SK-N-SH (cell line): ENCODE measurements around the gene WDHD1. TPM values are rescaled to one million over a fixed set of nuclear protein-coding genes. Genes with fewer than 3 reads are reported as not detected.

ENCODE experiments used
- CTCF ChIA-PET: fragments of 300-600, 350-600 bp; formaldehyde crosslinking; extraction: SDS; loops from one replicate; lab custom pipeline; 2021; lab: Yijun Ruan, JAX
- POLR2A ChIA-PET: fragments of 350-600 bp; sonication (Branson Sonifier 250); formaldehyde crosslinking; extraction: SDS; loops from one replicate; lab custom pipeline; 2020; ENCODE audit warnings: antibody characterized with exemption, inconsistent platforms; lab: Yijun Ruan, JAX
- DNase-seq: peaks from one replicate; pipeline ENCODE4 v3.0.0; 2012
- H2AFZ ChIP-seq: fragments of 200-600 bp; sonication (generic); 2 replicates; pipeline ENCODE4 v1.8.1; 2016; ENCODE audit warnings: antibody characterized with exemption, mild to moderate bottlenecking, low read depth
- H3F3A ChIP-seq: fragments of 200-600 bp; sonication (generic); replicated peaks from 2 replicates; pipeline ENCODE3; 2016; ENCODE audit warnings: antibody characterized with exemption, mild to moderate bottlenecking; ENCODE audit not compliant: insufficient read depth
- H3K27ac ChIP-seq, 2 experiments: fragments of 200-500 bp in 1 of 2; fragments of 200-600 bp in 1 of 2; sonication (Bioruptor generic) in 1 of 2; sonication (generic), shearing (Covaris generic) in 1 of 2; 2 replicates each; pipeline versions ENCODE4 v1.5.1 to v1.6.1; 2014 to 2016; ENCODE audit warnings: low read depth in 2 of 2, inconsistent platforms in 1 of 2, low read length in 1 of 2, mild to moderate bottlenecking in 1 of 2, mixed read lengths in 1 of 2
- H3K27me3 ChIP-seq: fragments of 200-600 bp; sonication (generic), shearing (Covaris generic); 2 replicates; pipeline ENCODE4 v1.6.1; 2016; ENCODE audit warnings: mixed run types; ENCODE audit not compliant: insufficient read depth
- H3K36me3 ChIP-seq, 2 experiments: fragments of 200-500 bp in 1 of 2; fragments of 200-600 bp in 1 of 2; sonication (Bioruptor generic) in 1 of 2; sonication (generic) in 1 of 2; replicated peaks in 1 of 2; 2 replicates each; pipeline versions ENCODE3 to v1.5.1; 2014 to 2016; ENCODE audit warnings: low read length in 1 of 2, mild to moderate bottlenecking in 1 of 2; ENCODE audit not compliant: insufficient read depth in 2 of 2, control insufficient read depth in 1 of 2
- H3K4me1 ChIP-seq, 2 experiments: fragments of 200-500 bp in 1 of 2; fragments of 200-600 bp in 1 of 2; sonication (Bioruptor generic) in 1 of 2; sonication (generic), shearing (Covaris generic) in 1 of 2; 2 replicates each; pipeline versions ENCODE4 v1.5.1 to v1.6.1; 2014 to 2016; ENCODE audit warnings: low read depth in 1 of 2, low read length in 1 of 2, mixed run types in 1 of 2; ENCODE audit not compliant: insufficient read depth in 2 of 2, control insufficient read depth in 1 of 2
- H3K4me2 ChIP-seq: fragments of 200-600 bp; sonication (generic), shearing (Covaris generic); 2 replicates; pipeline ENCODE4 v1.6.1; 2017; ENCODE audit warnings: mixed run types
- H3K4me3 ChIP-seq, 2 experiments: fragments of 200-500 bp in 1 of 2; fragments of 200-600 bp in 1 of 2; sonication (Bioruptor generic) in 1 of 2; sonication (generic), shearing (Covaris generic) in 1 of 2; 2 replicates each; pipeline versions ENCODE4 v1.5.1 to v1.8.1; 2014 to 2016; ENCODE audit warnings: low read depth in 2 of 2, inconsistent platforms in 1 of 2, low read length in 1 of 2, mild to moderate bottlenecking in 1 of 2, mixed read lengths in 1 of 2, moderate library complexity in 1 of 2
- H3K79me2 ChIP-seq: fragments of 200-600 bp; sonication (generic); 2 replicates; pipeline ENCODE4 v1.8.1; 2017; ENCODE audit warnings: mild to moderate bottlenecking; ENCODE audit not compliant: insufficient read depth
- H3K9ac ChIP-seq: fragments of 200-600 bp; sonication (generic); 2 replicates; pipeline ENCODE4 v1.6.1; 2017; ENCODE audit warnings: mixed run types
- H3K9me2 ChIP-seq: fragments of 200-600 bp; sonication (generic); 2 replicates; pipeline ENCODE4 v1.6.1; 2017; ENCODE audit warnings: mixed run types
- H3K9me3 ChIP-seq: fragments of 200-600 bp; sonication (generic); 2 replicates; pipeline ENCODE4 v1.6.1; 2017; ENCODE audit warnings: mixed run types, mild to moderate bottlenecking, moderate library complexity
- H4K20me1 ChIP-seq: fragments of 200-600 bp; sonication (generic); 2 replicates; pipeline ENCODE4 v1.6.1; 2017; ENCODE audit warnings: mild to moderate bottlenecking, mixed run types; ENCODE audit not compliant: insufficient read depth
- FOXJ3 ChIP-seq: sonication (generic); formaldehyde crosslinking; IDR thresholded peaks from 2 replicates; pipeline ENCODE4 v1.5.1; 2020; ENCODE audit warnings: mild to moderate bottlenecking, missing genetic modification reagents
- FOXM1 ChIP-seq: IDR thresholded peaks from 2 replicates; pipeline ENCODE4 v1.4.0; 2012; ENCODE audit warnings: low read depth, mild to moderate bottlenecking
- GABPA ChIP-seq: IDR thresholded peaks from 2 replicates; pipeline ENCODE4 v1.4.0; 2012; ENCODE audit warnings: low read depth, mild to moderate bottlenecking
- JUND ChIP-seq: IDR thresholded peaks from 2 replicates; pipeline ENCODE4 v1.4.0; 2012
- MXI1 ChIP-seq: IDR thresholded peaks from 2 replicates; pipeline ENCODE4 v1.6.1; 2012; ENCODE audit warnings: mild to moderate bottlenecking, low read depth, low read length, improper control_type of control experiment
- POLR2AphosphoS5 ChIP-seq: IDR thresholded peaks from 2 replicates; pipeline ENCODE4 v1.6.1; 2012; ENCODE audit warnings: low read depth, low read length
- SIN3A ChIP-seq: IDR thresholded peaks from 2 replicates; pipeline ENCODE4 v1.6.1; 2012; ENCODE audit warnings: low read depth, mild to moderate bottlenecking, low read length, moderate library complexity, borderline replicate concordance
- YY1 ChIP-seq: IDR thresholded peaks from 2 replicates; pipeline ENCODE4 v1.4.0; 2012; ENCODE audit warnings: low read depth, mild to moderate bottlenecking
- WGBS: methylation state at CpG from one replicate; pipeline ENCODE4 v1.1.6; 2017; ENCODE audit warnings: low lambda C conversion rate; 5-methylcytosine and 5-hydroxymethylcytosine counted together
- polyA plus RNA-seq, 3 experiments: library from polyadenylated mRNA; depleted of rRNA; stranded (reverse); fragments of >200 nt; gene quantifications; 2 replicates each; pipeline ENCODE4 v1.2.3, GENCODE V29; 2012
- TF ChIP-seq, protein P1 (sequence below): IDR thresholded peaks from 2 replicates; pipeline ENCODE4 v1.4.0; 2012; ENCODE audit warnings: low read depth

WDHD1 gene
- polyA plus RNA-seq, 1 of the 3 experiments (the other 2 are of a cell fraction): 2.9 TPM

DNA sequence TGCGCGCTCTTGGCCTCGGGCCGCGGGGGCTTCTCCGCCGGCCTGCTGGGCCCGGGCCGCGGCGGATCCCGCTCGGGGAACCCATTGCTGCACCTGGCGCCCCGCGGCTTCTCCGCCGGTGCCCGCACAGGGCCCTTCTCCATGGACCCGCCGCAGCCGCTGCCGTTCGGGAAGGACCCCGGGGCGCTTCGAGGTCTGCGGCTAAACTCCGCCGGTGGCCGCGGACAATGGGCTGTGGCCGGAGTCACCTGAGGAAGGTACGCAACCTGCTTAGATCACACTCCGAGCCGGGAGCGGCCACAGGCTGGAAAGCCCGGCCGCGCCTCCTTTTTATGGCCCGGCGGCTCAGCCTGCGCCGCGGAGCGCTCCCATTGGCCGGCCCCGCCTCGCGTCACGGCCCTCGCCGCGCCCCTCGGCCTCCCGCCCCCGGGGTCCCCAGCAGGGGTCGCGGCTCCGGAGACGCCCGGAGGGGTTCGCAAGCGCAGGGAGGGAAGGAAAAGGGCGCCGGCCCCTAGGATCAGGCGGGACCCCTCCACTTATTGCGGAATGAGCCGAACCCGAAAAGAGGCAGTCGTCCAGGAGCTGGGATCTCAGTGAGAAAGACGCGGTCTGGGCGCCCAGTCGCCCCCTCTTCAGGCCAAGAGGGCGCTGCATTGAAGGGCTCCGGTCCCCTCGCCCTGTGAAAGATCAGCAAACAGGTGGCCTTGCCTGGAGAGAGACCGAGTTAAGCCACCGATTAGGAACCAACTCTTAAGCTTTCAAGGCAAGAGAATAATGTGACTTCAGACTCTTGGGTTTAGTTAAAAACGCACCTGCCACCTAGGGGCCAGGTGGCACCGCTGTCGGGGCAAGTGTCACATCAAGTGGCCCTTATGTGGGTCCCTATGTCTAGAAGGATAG, 124.1 kb downstream of the WDHD1 start, which contains the start of gene GCH1 (continued):
- TF ChIP-seq POLR2AphosphoS5 (peak; percentile 85), JUND (no peak)

DNA sequence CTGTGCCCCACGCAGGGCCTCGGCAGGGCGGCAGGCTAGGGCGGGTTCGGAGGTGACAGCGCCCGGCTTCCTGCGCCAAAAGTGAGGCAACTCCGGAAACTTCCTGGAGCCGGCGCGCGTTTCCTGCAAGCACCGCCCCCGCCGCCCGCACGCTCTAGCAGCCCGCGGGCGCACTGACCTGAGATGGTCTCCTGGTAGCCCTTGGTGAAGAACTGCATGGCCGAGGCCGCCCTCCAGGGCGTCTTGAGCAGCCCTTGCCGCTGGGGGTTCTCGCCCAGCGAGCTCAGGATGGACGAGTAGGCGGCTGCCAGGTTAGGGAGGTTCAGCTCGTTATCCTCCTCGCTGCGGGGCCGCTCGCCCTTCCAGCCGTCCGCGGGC, 124.8 kb downstream of the WDHD1 start:
- Histone ChIP-seq H3F3A (no peaks in the 10 kb centered on the region), H3K4me1 (peaks cover 4 to 5% of the 10 kb centered on the region in 2 experiments; a peak in 1 of 4 replicates), H3K4me2 (peak overlapping the region; percentile 99), H3K79me2 (no peaks in the 10 kb centered on the region), H3K9me3 (no peaks in the 10 kb centered on the region), H2AFZ (peak overlapping the region; percentile 97), H3K27ac (peak overlapping the region; percentile 11 to 83; a peak in 3 of 4 replicates), H4K20me1 (no peaks in the 10 kb centered on the region), H3K4me3 (peak overlapping the region; percentile 80 to 82), H3K9ac (peak overlapping the region; percentile 57; the same call in 1 of the 2 replicates), H3K36me3 (no peaks in the 10 kb centered on the region), H3K27me3 (no peaks in the 10 kb centered on the region), H3K9me2 (no peaks in the 10 kb centered on the region)
- ChIA-PET POLR2A (interaction anchor here (0.6 to 1.9 kb wide), 11 partner anchors 10 to 145 kb away, joined by 3 to 16 read pairs (median 4); no protein-coding TSS in a partner anchor), CTCF (interaction anchor here (0.7 to 5.4 kb wide), 15 partner anchors 11 to 338 kb away, joined by 3 to 54 read pairs (median 5); partner anchors contain the start of gene MAPK1IP1L)
- no peak for TF ChIP-seq YY1
- TF ChIP-seq FOXM1: no peak
- 0 out of 2 replicates have a peak, but pooled peaks have one; percentile 30 for TF ChIP-seq MXI1
- TF ChIP-seq GABPA: peak; percentile 23; the same call in 1 of the 2 replicates
- TF ChIP-seq SIN3A: no peak
- TF ChIP-seq, protein P1, sequence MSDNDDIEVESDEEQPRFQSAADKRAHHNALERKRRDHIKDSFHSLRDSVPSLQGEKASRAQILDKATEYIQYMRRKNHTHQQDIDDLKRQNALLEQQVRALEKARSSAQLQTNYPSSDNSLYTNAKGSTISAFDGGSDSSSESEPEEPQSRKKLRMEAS: peak; percentile 27; the same call in 1 of the 2 replicates
- DNase-seq: peak; percentile 70
- WGBS: no CpG with 5 or more reads among the region's 37 CpGs

DNA sequence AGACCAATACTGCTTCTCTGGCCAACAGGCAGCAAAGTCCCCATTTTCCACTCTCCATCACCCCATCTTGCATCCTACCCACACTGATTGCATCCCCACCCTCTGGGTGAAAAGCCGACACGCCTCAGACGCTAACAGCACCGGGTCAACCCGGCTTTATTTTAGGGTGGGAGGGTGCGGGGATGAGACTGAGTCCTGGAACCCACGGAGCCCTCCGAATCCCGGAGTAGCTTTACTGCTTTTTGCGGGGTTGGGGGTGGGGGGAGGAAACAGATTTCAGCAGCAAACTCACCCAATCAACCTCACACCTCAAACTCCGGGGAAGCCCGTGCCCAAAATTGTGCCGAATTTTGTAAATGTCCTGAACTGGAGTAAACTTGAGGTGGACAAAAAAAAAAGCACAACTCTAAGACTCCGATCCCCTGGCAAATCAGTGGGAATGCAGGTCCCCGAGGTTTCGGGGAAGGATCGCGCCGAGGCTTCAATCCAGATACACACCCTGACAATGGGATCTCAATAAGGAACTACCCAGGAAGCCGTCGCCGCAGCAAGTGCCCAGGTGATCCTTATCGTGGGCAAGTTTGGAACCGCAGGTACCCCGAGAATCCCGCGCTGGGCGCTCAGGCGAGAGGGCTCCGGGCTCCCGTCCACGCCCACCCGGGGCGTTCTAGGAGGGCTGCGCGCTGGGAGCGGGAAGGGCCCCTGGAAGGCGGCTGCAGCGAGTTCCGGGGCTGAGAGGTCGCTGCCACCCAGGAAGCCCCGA, 125.3 kb downstream of the WDHD1 start:
- WGBS: 6% methylated on average over 22 of the region's 42 CpGs
- Histone ChIP-seq H3F3A (no peaks in the 10 kb centered on the region), H4K20me1 (no peaks in the 10 kb centered on the region), H3K4me3 (peak overlapping the region; percentile 80 to 82), H3K4me1 (peaks cover 4 to 5% of the 10 kb centered on the region in 2 experiments; a peak in 1 of 4 replicates), H3K9ac (peak overlapping the region; percentile 57; the same call in 1 of the 2 replicates), H3K9me2 (no peaks in the 10 kb centered on the region), H3K27ac (peak overlapping the region; percentile 29 to 83; a peak in 2 of 4 replicates)
- POLR2A ChIA-PET: interaction anchor here (0.6 to 1.9 kb wide), 12 partner anchors 11 to 146 kb away, joined by 3 to 16 read pairs (median 4); no protein-coding TSS in a partner anchor
- no peak for TF ChIP-seq SIN3A
- 0 out of 2 replicates have a peak, but pooled peaks have one; percentile 10 for TF ChIP-seq FOXJ3
- TF ChIP-seq, all 33 proteins: peak for 1
- DNase-seq: peak; percentile 48
- no peaks in the 10 kb centered on the region for H3K79me2 ChIP-seq
- no peaks in the 10 kb centered on the region for H3K9me3 ChIP-seq
- CTCF ChIA-PET: interaction anchor here (0.7 to 5.4 kb wide), 16 partner anchors 10 to 337 kb away, joined by 3 to 54 read pairs (median 4); partner anchors contain the start of gene MAPK1IP1L
- H2AFZ ChIP-seq: peak overlapping the region; percentile 97
- peak overlapping the region; percentile 99 for H3K4me2 ChIP-seq
- H3K27me3 ChIP-seq: no peaks in the 10 kb centered on the region
- H3K36me3 ChIP-seq: no peaks in the 10 kb centered on the region
